Kidney (tissue), 14 donors: ENCODE measurements around the gene CKAP5. TPM values are rescaled to one million over a fixed set of nuclear protein-coding genes. Genes with fewer than 3 reads are reported as not detected.

ENCODE experiments used
- DNase-seq, 5 donors: peaks; one replicate each; pipeline ENCODE4 v3.0.0-alpha.2; 2013 to 2020
- FAIRE-seq: peaks from 2 replicates; lab custom pipeline; 2012; peaks lifted over from hg19 to GRCh38; lab: Jason Lieb, UNC
- H3K27ac ChIP-seq, 2 donors: one replicate each; pipeline ENCODE4 v1.7.0; 2013; ENCODE audit warnings: low read depth in 2 of 2, low read length in 2 of 2, inconsistent platforms in 1 of 2
- H3K27me3 ChIP-seq: one replicate; pipeline ENCODE4 v1.7.1; 2013; ENCODE audit warnings: low read length, inconsistent platforms; ENCODE audit not compliant: control insufficient read depth, insufficient read depth
- H3K36me3 ChIP-seq, 3 donors: one replicate each; pipeline versions ENCODE4 v1.7.0 to v1.7.1; 2013; ENCODE audit warnings: low read length in 3 of 3, control low read depth in 1 of 3, inconsistent platforms in 1 of 3; ENCODE audit not compliant: insufficient read depth in 3 of 3, control insufficient read depth in 2 of 3
- H3K4me1 ChIP-seq, 3 donors: one replicate each; pipeline versions ENCODE4 v1.7.0 to v1.7.1; 2013; ENCODE audit warnings: low read length in 3 of 3, inconsistent platforms in 1 of 3, low read depth in 1 of 3; ENCODE audit not compliant: control insufficient read depth in 2 of 3, insufficient read depth in 2 of 3
- H3K4me3 ChIP-seq, 3 donors: one replicate each; pipeline versions ENCODE4 v1.7.0 to v1.8.1; 2013; ENCODE audit warnings: low read length in 3 of 3, control low read depth in 1 of 3, inconsistent platforms in 1 of 3
- H3K9ac ChIP-seq, 3 donors: one replicate each; pipeline versions ENCODE4 v1.7.0 to v1.7.1; 2013; ENCODE audit warnings: low read length in 3 of 3, control low read depth in 1 of 3, inconsistent platforms in 1 of 3
- H3K9me3 ChIP-seq, 3 donors: one replicate each; pipeline versions ENCODE4 v1.7.0 to v1.7.1; 2013; ENCODE audit warnings: low read length in 3 of 3, control low read depth in 1 of 3, inconsistent platforms in 1 of 3; ENCODE audit not compliant: control insufficient read depth in 2 of 3, insufficient read depth in 1 of 3
- CTCF ChIP-seq: IDR thresholded peaks from 3 replicates; pipeline ENCODE4 v1.5.1; 2012; ENCODE audit warnings: mild to moderate bottlenecking, moderate library complexity, borderline replicate concordance; ENCODE audit not compliant: insufficient read depth; ENCODE audit errors: extremely low read depth
- intact Hi-C: fragments of 100-400 bp; cut with DNase I; formaldehyde crosslinking; loops from one replicate; pipeline ENCODE4 v1.11.1; 2022
- polyA plus RNA-seq: library from polyadenylated mRNA; stranded (reverse); fragments of 350-450 nt; fragmentation: Illumina TruSeq; extraction: RNeasy Lipid Tissue Mini Kit (QIAGEN cat#74804); gene quantifications from one replicate; pipeline ENCODE4 v1.2.3, GENCODE V29; 2014; ENCODE audit warnings: low read depth, low replicate concordance; ENCODE audit not compliant: insufficient read depth
- total RNA-seq: library from RNA; stranded (reverse); fragmentation: NEBNext Ultra II Directional; extraction: Animal tissue kit (Norgen Biotek cat#: 25700); gene quantifications from one replicate; pipeline ENCODE4 v1.2.1, GENCODE V29; 2021
- donor health status: control.
- donor health status: control.
- donor health status: control.
- donor health status: control.
- donor health status: control.
- donor health status: DM: yes; HTN: yes; CAD: no.
- donor health status: Normal renal cell carcinoma (clear cell type).

The CKAP5 gene
- total and polyA plus RNA-seq, 2 donors from 2014 or later: 10.8 to 51.9 TPM

GRCh38 chr11:46894506-46894905, 48.4 kb upstream of the CKAP5 start:
- Histone ChIP-seq H3K27ac (no peak overlapping the region), H3K27me3 (no peaks in the 10 kb centered on the region), H3K4me1 (no peaks in the 10 kb centered on the region), H3K9me3 (no peaks in the 10 kb centered on the region), H3K36me3 (no peaks in the 10 kb centered on the region), H3K4me3 (no peak overlapping the region), H3K9ac (no peak overlapping the region)
- no peak for TF ChIP-seq CTCF
- FAIRE-seq: no peak
- intact Hi-C loops: no loop called here
- no peak for DNase-seq

- H3K27me3 ChIP-seq: no peaks in the 10 kb centered on the region
- no peak for TF ChIP-seq CTCF
- no peak overlapping the region for H3K4me3 ChIP-seq
- H3K4me1 ChIP-seq: no peaks in the 10 kb centered on the region
- DNase-seq: no peak
- H3K9ac ChIP-seq: no peak overlapping the region
- no peak overlapping the region for H3K27ac ChIP-seq
- H3K36me3 ChIP-seq: no peaks in the 10 kb centered on the region
- intact Hi-C loops: no loop called here
- no peak for FAIRE-seq
- no peaks in the 10 kb centered on the region for H3K9me3 ChIP-seq
These were observed 46.8 kb upstream of the CKAP5 start for GRCh38 chr11:46892838-46893237.

- intact Hi-C loops: no loop called here
- Histone ChIP-seq H3K9me3 (no peaks in the 10 kb centered on the region), H3K27ac (no peak overlapping the region), H3K4me1 (no peaks in the 10 kb centered on the region), H3K27me3 (no peaks in the 10 kb centered on the region), H3K9ac (no peak overlapping the region), H3K36me3 (no peaks in the 10 kb centered on the region), H3K4me3 (no peak overlapping the region)
- no peak for TF ChIP-seq CTCF
- FAIRE-seq (no peak), DNase-seq (no peak)
These were observed 46.0 kb upstream of the CKAP5 start for GRCh38 chr11:46892109-46892508.

- Histone ChIP-seq H3K4me1 (no peaks in the 10 kb centered on the region), H3K27ac (no peak overlapping the region), H3K4me3 (no peak overlapping the region), H3K27me3 (no peaks in the 10 kb centered on the region), H3K9ac (no peak overlapping the region), H3K9me3 (no peaks in the 10 kb centered on the region), H3K36me3 (peaks cover 0 to 2% (median 0%) of the 10 kb centered on the region in 3 donors)
- intact Hi-C loops: no loop called here
- no peak for TF ChIP-seq CTCF
- FAIRE-seq (no peak), DNase-seq (no peak)
These were observed 44.6 kb upstream of the CKAP5 start for GRCh38 chr11:46890665-46891064.
